HG03442 (cell line): ENCODE data around the gene PKD1.

Experiments
- ATAC-seq: cut with Tn5 transposase; IDR thresholded peaks from one replicate; pipeline ENCODE4 v1.9.1; 2021; ENCODE audit warnings: mild to moderate bottlenecking, moderate library complexity; ENCODE audit not compliant: unreplicated experiment

The PKD1 gene

DNA sequence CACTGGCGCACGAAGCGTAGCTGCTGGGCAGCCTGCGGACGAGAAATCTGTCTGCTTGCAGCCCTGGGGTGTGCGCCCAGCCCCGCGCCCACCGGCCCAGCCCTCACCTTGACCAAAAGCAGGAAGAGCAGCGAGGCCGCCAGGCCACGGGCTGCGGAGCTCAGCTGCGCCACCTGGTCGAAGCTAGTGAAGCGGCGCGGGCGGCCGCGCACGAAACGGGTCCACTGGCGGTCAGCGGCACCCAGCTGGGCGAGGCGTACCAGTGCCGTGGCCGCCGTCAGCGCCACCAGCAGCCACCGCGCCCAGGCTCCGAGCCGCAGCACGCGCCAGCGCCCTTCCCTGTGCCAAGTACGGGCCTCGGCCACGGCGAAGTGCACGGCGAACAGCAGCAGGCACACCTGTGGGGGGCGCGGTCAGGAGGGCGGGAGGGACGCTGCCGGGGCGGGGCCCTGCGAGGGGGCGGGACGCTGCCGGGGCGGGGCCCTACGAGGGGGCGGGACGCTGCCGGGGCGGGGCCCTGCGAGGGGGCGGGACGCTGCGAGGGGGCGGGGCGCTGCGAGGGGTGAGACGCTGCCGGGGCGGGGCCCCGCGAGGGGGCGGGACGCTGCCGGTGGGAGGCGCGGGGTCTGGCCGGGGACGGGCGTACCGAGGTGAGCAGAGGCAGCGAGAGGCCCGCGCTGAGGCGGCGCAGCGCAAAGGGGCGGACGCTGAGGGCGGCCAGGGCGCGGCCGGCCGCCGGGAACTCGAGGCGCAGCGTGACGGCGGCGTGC, 44.7 kb downstream of the PKD1 start:
- no peak for ATAC-seq

DNA sequence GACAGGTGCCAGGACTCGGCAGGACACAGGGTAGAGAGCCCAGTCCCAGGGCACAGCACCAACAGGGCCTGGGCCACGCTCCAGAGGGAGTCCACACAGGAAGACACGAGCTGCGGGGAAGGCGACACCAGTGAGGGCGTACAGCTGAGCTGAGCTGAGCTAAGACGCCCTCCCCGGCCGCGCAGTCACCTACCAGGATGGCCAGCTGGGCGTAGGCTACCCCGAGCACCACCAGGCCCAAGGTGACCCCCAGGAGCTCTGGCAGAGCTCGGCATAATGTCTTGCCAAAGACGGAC, 45.3 kb downstream of the PKD1 start:
- ATAC-seq: no peak

DNA sequence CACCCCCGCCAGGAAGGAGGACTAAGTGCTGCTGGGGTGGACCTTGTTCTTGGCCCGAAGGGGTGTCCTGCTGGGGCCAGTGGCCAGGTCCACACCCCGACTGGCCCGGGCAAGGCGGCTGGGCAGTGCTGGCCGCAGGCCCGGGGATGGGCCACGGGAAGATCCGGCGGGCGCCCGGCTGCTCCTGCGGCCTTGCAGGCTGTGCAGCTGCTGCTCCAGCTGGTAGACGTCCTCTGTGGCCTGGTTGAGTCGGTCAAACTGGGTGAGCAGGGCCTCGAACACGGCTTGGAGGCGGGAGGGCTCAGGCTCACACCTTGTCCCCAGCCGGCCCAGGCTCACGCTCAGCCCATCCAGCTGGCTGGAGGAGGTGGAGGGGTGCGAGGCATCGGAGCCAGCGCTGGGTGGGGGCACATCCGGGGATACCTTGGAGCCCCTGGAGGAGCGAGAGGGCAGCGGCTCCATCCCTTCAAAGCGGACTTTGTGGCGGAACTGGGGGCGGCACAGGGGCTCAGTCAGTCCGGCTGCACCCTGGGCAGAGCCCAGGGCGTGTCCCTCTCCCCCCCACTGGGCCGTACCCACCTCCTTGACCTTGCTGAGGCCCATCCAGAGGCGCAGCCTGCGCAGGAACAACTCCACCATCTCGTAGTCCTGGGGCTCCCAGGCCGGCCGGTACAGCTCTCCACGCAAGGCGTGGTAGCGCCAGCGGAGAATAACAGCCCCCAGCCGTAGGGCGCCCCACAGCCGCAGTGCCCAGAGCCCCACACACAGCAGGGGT, 45.8 kb downstream of the PKD1 start:
- no peak for ATAC-seq

DNA sequence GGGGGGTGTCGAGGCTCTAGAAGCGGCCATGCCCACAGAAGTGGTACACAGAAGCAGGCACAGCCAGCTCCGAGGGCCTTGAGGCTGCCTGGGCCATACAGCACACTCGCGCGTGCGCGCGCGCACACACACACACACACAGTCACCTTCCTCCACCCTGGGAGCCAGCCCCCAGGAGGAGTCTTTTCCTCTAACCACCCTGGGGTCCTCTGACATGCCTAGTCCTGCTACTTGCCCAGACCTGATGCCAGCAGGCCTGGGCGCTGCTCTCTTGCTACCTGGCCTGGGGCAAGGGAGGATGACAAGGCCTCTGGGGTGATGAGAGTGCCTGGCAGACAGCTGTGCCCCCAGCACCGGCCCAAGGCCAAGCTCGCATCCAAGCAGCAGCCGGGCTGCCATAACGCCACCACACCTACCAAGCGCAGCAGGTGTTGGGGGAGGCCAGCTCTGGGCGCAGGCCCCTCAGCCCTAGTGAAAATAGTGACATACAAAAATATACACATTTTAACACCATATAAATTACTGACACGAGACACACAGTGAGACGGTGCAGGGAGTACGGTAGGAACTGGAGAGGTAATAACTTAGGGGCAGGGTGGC, 46.8 kb downstream of the PKD1 start:
- ATAC-seq: no peak

DNA sequence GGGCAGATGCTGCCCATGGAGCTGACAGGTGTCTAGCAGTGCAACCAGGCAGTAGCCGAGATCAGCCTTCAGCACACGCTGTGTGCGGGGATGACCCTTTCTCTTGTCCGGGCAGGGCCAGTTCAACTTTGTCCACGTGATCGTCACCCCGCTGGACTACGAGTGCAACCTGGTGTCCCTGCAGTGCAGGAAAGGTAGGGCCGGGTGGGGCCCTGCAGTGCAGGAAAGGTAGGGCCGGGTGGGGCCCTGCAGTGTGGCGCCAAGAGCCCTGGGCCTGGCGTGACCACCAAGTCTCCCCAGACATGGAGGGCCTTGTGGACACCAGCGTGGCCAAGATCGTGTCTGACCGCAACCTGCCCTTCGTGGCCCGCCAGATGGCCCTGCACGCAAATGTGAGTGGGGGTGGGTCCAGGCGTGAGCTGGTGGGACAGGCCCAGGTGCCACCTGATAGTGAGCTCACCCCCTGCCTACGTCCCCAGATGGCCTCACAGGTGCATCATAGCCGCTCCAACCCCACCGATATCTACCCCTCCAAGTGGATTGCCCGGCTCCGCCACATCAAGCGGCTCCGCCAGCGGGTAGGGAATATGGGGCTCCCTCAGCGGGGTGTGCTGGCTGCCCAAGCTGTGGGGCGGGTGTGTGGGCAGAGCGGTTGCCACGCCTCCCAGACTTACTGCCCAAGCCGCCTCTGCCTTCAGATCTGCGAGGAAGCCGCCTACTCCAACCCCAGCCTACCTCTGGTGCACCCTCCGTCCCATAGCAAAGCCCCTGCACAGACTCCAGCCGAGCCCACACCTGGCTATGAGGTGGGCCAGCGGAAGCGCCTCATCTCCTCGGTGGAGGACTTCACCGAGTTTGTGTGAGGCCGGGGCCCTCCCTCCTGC, 47.7 kb downstream of the PKD1 start:
- ATAC-seq: no peak

DNA sequence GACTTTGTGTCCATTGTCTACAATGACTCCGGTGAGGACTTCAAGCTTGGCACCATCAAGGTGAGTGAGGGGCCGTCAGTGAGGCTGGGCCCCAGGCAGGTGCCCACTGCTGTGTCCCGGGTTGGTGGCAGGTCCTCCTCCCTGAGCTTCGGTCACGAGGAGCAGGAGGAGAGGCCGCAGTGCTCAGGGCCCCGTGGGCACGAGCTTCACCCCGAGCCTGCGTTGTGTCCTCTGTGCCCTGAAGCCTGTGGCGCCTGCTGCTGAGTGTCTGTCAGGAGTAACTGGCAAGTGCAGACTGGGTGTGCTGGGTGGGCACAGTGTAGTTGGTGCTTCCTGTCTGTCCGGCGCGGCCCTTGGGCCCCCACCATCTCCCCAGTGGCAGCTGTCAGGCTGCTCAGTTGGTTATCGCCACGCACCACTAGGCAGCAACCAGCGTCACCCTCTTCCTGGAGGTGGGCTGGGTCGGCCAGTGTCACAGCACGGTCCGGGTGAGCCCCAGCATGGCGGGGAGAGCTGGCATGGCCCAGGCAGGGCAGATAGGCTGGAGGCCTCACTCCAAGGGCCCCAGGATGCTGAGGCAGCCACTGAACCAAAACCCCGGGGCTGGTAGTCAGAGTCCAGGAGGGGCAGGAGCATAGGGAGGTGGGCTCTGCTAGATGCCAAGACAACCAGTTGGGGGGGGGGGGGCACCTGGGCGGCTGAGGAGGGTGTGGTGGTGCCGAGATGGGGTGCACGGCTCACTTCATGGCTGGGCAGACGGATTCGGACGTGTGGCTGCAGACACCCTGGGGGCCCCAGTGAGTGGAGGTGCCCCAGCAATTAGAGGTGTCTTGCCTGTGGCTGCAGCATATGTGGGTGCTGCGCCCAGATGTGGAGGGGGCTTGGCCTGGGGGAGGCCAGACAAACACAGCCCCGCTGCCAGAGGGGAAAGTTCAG, 48.6 kb downstream of the PKD1 start:
- ATAC-seq: no peak

DNA sequence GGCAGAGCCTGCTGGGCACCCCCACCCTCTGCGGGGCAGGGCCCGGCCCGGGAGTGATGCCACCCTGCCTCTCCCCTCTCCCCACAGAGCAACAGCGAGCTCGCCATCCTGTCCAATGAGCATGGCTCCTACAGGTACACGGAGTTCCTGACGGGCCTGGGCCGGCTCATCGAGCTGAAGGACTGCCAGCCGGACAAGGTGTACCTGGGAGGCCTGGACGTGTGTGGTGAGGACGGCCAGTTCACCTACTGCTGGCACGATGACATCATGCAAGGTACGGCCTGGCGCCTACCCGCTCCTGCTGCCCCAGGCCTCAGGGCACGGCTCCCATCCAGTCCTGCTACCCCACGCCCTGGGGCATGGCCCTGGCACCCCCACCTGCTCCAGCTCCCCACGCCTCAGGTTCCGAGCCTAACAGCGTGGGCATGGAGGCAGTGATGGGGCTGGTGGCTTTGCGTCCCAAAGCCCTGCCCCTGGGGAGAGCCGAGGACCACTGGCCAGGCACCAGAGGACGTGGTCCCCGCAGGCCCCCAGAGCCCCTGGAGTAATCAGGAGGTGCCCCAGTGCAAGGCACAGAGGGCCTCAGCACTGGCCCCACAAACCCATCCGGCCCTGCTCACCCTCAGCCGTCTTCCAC, 49.5 kb downstream of the PKD1 start:
- no peak for ATAC-seq

DNA sequence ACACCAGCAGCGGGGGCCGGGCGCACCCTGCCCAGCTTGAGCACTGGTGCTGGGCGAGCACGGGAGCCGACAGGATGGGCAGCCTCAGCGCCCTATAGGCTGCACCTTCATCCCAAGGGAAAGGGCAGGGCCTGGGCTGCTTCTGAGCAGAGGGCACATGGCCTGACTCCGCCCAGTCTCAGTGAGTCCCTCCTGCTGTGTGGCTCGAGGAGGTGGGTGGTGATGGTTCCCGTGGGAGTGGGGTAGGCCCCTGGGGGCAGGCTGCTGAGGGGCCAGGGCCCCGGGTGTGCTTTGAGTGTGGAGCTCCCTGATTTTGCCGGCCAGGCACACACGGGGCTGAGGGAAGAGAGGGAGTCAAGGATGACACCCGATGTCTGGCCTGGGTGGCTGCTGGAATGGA, 50.0 kb downstream of the PKD1 start:
- ATAC-seq: no peak

DNA sequence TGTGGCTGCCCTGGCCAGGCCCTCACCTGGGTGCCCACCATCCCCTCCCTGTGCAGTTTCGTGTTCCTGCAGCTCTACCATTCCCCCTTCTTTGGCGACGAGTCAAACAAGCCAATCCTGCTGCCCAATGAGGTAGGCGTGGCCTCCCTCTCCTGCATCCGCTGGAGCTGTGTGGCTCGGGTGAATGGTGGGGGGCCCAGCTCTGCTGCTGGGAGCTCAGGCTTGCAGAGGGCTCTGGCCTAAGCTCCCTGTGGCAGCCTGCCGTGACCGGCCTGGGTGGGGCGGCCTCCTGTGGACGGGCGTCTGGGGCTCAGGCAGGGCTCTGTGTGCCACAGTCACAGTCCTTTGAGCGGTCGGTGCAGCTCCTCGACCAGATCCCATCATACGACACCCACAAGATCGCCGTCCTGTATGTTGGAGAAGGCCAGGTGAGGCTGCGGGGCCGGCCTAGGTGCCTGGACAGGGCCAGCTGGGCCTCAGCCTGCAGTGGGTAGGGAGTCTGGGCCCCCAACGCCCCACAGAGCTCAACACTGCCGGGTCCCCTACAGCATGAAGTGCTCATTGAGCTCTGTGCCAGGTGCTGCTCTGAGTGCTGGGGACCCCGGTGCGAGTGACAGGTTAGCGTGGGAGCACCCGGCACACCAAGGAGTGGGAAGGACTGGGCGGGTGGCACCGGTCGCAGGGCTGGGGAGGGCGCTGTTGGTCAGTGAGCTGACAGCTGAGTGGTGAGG, 50.6 kb downstream of the PKD1 start:
- no peak for ATAC-seq

DNA sequence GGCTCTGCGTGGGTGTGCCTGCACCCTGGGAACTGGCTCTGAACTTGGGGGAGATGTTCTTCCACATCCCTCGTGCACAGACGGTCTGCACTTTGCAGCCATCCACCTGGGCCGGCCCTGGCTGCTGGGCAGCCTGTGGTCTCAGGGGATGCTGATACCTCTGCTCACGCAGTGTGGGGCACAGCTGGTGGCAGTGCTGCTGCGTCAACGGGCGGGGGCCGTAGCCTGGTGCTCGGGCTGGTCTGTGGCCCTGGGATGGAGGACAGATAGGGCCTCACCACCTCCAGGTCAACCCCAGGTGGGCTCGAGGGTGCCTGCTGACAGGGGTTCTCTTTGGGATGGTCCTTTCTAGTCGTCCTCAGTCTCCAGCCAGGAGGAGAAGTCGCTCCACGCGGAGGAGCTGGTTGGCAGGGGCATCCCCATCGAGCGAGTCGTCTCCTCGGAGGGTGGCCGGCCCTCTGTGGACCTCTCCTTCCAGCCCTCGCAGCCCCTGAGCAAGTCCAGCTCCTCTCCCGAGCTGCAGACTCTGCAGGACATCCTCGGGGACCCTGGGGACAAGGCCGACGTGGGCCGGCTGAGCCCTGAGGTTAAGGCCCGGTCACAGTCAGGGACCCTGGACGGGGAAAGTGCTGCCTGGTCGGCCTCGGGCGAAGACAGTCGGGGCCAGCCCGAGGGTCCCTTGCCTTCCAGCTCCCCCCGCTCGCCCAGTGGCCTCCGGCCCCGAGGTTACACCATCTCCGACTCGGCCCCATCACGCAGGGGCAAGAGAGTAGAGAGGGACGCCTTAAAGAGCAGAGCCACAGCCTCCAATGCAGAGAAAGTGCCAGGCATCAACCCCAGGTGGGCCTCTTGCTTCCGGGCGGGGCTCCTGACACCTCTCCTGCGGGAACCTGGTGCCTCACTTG, 51.6 kb downstream of the PKD1 start:
- ATAC-seq: no peak

DNA sequence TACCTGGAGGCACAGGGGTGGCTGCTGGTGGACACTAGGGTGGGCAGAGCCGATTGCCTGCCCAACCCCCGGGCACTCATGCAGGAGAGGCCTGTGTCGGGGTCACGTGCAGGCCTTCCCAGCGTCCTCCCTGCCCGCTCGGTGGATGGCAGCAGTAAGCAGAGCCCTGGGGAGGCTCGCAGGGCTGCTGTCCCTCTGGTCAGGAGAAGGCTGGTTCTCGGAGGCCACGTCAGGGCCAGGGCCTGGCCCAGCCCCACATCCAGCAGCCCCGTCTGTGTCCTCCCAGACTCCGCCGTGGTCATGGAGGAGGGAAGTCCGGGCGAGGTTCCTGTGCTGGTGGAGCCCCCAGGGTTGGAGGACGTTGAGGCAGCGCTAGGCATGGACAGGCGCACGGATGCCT, 52.3 kb downstream of the PKD1 start:
- ATAC-seq: no peak

DNA sequence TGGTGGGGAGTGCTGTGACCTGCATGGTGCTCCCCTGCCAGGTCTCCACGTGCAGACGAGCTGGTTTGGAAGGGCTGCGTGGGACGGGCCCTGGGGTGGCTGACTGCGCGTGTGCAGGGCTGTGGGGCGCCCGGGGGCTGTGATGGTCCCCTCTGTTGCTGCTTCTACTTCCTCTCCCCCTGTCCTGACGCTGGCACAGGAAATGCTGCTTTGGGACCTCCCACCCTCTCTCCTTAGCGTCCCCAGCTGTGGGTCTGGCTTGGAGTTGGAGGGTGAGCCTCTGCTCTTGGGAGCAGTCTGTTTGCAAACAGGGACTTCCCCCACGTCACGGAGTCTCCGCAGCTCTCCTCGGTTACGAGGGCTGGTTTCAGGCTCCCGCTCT, 52.7 kb downstream of the PKD1 start:
- ATAC-seq: no peak

DNA sequence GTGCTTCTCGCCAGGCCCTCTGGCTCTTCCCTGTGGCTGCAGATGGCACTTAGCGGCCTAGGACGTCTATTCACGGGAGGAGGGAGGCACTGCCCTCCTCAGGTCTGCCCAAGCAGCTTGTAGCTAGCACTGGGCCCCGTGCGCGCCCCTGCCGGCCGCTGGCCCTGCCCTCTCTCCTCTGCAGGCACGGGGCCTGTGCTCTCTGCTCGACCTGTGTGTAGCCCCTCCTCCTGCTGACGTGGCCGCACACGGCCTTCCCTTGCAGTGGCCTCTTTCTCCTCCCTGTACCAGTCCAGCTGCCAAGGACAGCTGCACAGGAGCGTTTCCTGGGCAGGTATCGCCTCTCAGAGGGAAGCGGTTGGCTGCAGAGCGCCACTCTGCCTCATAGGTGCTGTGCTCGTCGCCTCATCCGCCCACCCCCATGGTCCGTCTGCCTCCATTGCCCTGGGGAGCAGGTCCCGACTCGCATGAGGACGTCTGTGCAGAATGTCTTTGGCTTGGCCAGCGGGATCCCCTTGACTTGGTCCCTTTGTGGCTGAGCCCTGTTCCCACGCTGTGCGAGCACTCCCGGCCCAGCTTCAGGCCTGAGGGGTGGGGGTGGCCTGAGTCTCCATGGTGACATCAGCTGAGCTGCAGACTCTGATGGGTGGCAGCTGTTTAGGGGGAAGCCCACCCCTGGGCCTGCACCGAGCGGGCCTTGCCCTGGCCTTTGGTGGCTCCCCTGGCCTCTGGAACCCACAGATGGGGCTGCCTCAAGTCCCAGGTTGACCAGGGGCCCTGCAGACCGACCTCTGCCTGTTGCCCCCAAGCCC, 53.3 kb downstream of the PKD1 start:
- no peak for ATAC-seq

DNA sequence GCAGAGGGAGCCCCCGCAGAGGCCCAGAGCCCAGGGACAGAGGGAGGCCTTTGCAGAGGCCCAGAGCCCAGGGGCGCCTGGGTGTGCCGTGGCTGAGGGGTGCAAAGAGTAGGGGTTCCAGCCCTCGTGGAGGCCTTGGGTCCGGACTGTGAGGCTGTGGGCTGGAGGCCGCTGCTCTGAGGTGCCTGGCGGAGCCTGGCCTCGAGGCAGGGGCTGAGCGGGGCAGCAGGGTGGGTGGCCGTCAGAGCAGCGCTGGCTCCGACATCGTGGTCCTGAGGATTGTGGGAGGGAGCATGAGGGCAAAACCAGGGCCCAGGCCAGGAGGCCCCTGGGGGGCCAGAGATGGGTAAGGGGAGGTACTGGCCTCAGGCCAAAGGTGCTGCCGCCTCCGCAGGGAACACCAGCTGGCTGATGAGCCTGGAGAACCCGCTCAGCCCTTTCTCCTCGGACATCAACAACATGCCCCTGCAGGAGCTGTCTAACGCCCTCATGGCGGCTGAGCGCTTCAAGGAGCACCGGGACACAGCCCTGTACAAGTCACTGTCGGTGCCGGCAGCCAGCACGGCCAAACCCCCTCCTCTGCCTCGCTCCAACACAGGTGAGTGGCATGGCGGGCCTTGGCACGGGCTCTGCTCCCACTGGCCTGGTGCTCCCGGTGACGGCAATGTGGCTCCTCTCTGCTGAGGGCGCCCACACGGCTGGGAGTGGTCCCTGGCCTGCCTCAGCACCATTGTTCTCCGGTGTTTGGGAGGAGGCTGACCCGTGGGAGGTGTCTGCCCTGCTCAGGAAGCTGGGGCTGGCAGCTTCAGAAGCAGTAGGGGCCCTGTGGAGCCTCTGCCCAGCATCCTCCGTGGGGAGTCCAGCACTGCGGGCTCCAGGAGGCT, 54.3 kb downstream of the PKD1 start:
- ATAC-seq: no peak

DNA sequence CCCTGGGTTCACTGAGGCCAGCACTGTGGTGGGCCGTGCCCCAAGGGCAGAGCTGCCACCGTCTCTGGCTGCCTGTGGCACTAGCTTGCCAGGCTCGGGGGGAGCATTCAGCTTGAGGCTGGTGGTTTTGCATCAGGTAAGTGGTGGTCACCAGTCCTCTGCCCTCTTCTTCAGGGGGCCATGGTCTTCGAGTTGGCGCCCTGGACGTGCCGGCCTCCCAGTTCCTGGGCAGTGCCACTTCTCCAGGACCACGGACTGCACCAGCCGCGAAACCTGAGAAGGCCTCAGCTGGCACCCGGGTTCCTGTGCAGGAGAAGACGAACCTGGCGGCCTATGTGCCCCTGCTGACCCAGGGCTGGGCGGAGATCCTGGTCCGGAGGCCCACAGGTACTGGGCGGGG, 55.7 kb downstream of the PKD1 start:
- no peak for ATAC-seq

DNA sequence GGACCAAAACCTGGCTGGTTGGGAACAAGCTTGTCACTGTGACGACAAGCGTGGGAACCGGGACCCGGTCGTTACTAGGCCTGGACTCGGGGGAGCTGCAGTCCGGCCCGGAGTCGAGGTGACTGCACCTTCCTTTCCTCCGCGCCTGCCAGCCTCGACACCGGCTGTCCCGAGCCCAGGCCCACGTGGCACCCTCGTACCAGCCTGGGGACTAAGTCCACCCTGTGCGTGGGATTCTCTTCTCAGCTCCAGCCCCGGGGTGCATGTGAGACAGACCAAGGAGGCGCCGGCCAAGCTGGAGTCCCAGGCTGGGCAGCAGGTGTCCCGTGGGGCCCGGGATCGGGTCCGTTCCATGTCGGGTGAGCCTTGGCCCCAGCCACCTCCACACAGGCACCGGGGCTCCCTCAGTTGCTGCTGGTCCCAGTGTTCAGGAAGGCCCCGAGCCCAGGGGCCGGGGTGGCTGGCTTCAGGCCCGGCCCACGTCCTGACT, 56.3 kb downstream of the PKD1 start:
- no peak for ATAC-seq
